Hair follicular keratinocyte (primary cell): ENCODE measurements around the gene ISYNA1. TPM values are rescaled to one million over a fixed set of nuclear protein-coding genes. Genes with fewer than 3 reads are reported as not detected.

Experiments used
- total RNA-seq: library from RNA; depleted of rRNA; stranded (reverse); fragments of >200 nt; gene quantifications from 2 replicates; pipeline ENCODE4 v1.2.3, GENCODE V29; 2015

Gene ISYNA1
- total RNA-seq, result 14.0 and 15.5 TPM in 2 replicates

DNA sequence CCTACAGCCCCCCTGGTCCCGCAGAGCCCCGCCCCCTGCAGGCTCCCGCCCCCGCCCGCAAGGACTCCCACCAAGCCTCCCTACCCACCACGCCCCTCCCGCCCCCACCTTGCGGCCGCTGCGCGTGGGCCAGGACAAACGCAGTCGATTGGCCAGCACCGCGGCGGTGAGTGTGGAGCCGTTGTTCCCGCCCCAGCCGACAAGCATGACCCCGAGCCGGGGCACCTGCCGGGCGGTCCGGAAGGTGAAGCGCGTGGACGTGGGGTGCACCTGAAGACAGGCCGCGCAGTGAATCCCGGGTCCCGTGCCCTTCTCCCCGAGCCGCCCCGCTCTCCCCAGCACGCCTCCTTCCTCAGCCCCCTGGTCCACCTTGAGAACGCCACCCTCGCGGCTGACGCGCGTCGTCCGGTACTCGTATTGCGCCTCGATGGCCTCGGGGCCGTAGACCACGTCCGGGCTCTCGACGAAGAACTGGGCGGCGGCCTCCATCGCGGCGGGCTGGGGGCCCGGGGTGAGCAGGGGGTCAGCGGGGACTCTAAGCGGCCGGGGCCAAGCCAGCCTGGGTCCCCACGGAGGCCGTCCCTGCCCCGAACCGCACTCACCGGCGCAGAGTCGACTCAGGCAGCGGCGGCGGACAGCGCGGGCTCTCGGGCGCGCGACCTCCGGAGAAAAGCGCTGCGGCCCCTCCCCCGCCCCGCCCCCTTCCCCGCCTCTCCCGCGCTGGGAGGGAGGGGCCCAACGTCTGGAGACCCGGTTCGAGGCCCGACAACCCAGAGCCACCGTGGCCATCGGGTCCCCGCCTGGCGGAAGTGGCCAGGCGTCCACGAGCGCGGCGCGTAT lies at the start of gene ISYNA1:
Gene ISYNA1 (minus strand): TSS at position 643 of the 840 bp plus-strand sequence. CDS start 154 bp downstream, at position 489.

DNA sequence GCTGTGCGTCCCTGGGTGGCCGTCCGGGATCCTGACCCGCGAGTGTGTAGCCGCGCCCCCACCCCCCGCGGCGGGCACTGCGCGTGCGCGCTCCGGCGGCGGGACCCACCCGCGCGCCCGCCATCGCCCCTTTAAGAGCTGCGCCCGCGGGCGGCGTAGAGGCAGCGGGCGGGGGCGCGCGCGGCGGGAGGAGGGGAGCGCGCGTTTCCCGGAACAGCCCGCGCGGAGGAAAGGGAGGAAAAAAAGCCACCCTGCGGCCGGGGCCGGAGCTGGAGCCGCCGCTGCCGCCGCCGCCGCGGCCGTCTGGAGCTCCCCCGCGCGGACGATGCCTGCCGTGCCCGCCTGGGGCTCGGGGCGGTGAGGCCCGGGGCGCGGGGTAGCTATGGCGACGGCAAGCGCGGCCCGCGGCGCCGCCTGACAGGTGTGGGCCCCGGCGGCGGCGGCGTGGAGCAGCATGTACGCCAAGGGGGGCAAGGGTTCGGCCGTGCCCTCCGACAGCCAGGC lies 18.7 kb downstream of the ISYNA1 start, which contains the start of gene SSBP4:
Gene SSBP4 (plus strand): TSS at position 204 of the 504 bp plus-strand sequence. CDS start 251 bp downstream, at position 455.

DNA sequence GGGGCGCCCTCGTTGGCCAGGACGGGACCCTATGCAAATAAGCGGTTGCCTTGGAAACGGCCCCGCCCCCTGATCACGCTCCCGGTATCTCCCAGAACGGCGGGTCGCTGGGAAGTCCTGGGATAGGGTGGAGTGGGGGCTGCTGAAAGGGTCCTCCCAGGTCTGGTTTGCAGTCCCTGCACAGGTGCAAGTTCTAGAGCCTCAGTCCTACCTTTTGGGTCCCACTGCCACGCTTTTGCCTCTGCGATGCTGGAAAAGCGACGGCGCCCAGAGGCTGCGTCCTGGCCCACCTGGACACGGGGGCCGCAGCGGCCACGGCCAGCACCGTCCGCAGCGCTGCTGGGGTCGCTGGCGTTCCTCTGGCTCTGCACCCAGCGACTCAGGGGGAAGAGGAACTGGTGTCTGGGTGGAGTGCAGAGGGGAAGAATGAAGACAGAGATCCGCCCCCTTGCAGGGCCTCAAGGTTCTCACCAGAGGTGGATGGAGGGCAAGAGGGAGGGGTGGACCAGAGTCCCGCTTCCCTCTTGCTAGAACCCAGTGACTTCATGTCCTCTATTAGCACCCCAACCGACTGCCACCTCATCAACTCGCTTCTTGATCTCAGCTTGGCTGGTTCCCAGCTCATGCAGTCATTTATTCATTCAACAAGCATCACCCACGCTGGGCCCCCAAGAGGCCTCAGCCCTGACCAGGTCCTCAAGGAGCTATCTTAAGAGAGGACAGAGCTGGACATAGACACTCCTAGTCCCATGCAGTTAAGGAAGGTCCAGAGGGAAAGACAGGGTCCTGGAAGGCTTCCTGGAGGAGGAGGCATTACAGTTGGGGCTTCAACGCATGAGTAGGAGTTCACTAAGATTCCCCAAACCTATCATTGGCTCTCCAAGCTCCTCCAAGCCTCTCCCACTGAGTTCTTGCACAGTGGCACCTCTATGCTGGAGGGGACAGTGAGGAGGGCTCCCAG lies 40.4 kb downstream of the ISYNA1 start, which contains the start of gene LRRC25:
Gene LRRC25 (minus strand): TSS at position 381 of the 961 bp plus-strand sequence. CDS start 659 bp downstream, outside the sequence.

DNA sequence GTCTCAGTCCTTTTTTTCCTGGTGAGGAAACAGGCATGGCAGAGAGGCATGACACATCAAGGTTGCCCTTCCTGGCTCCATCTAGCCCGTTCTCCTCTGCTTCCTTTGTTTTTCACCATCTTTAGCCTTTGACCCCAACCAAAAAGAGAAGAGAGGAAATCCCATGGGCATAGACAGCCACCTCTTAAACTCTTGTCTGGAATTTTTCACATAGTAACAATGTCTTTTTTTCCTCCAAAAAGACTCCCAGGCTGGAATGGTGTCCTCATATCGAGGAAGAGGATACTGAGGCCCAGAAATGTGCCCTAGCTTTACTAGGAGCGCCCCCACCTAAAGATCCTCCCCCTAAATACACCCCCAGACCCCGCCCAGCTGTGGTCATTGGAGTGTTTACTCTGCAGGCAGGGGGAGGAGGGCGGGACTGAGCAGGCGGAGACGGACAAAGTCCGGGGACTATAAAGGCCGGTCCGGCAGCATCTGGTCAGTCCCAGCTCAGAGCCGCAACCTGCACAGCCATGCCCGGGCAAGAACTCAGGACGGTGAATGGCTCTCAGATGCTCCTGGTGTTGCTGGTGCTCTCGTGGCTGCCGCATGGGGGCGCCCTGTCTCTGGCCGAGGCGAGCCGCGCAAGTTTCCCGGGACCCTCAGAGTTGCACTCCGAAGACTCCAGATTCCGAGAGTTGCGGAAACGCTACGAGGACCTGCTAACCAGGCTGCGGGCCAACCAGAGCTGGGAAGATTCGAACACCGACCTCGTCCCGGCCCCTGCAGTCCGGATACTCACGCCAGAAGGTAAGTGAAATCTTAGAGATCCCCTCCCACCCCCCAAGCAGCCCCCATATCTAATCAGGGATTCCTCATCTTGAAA lies 52.0 kb downstream of the ISYNA1 start, which contains the start of gene GDF15:
Gene GDF15 (plus strand): TSS at position 484 of the 868 bp plus-strand sequence. CDS start 32 bp downstream, at position 516.

Other genes starting within 250 kb of the ISYNA1 start
- gene MPV17L2, start 244.9 kb downstream of the ISYNA1 start, total RNA-seq, result 77.5 and 113 TPM in 2 replicates
- gene RAB3A, start 234.1 kb downstream of the ISYNA1 start, total RNA-seq, result 0.19 and 0.23 TPM in 2 replicates
- gene PDE4C, start 211.7 kb downstream of the ISYNA1 start, total RNA-seq, result not detected in 2 replicates
- under 0.01 TPM in 1 of 2 replicates, not detected in the other for gene IQCN, start 163.7 kb downstream of the ISYNA1 start, total RNA-seq
- 108 and 149 TPM in 2 replicates for gene JUND, start 156.5 kb downstream of the ISYNA1 start, total RNA-seq
- 465 and 615 TPM in 2 replicates for gene LSM4, start 115.1 kb downstream of the ISYNA1 start, total RNA-seq
- gene PGPEP1, start 97.5 kb downstream of the ISYNA1 start, total RNA-seq, result 5.2 and 5.6 TPM in 2 replicates
- gene GDF15, start 52.0 kb downstream of the ISYNA1 start, total RNA-seq, result 2.2 and 30.3 TPM in 2 replicates
- not detected in 2 replicates for gene LRRC25, start 40.5 kb downstream of the ISYNA1 start, total RNA-seq
- gene SSBP4, start 18.7 kb downstream of the ISYNA1 start, total RNA-seq, result 65.4 and 73.2 TPM in 2 replicates
- 16.2 and 20.6 TPM in 2 replicates for gene ELL, start 83.9 kb upstream of the ISYNA1 start, total RNA-seq
- 300 and 360 TPM in 2 replicates for gene FKBP8, start 105.4 kb upstream of the ISYNA1 start, total RNA-seq
- 176 and 181 TPM in 2 replicates for gene KXD1, start 119.7 kb upstream of the ISYNA1 start, total RNA-seq
- 814 and 912 TPM in 2 replicates for gene UBA52, start 133.7 kb upstream of the ISYNA1 start, total RNA-seq
- gene REX1BD, start 150.7 kb upstream of the ISYNA1 start, total RNA-seq, result 147 and 161 TPM in 2 replicates
- gene CRLF1, start 168.7 kb upstream of the ISYNA1 start, total RNA-seq, result 0.31 and 1.1 TPM in 2 replicates
- not detected in 2 replicates for gene TMEM59L, start 174.7 kb upstream of the ISYNA1 start, total RNA-seq
- gene KLHL26, start 198.9 kb upstream of the ISYNA1 start, total RNA-seq, result 2.7 and 5.9 TPM in 2 replicates
- gene CRTC1, start 245.5 kb upstream of the ISYNA1 start, total RNA-seq, result 0.80 and 3.0 TPM in 2 replicates